K562 (cell line): Measurements from ENCODE around the gene FSTL4. TPM values are rescaled to one million over a fixed set of nuclear protein-coding genes. Genes with fewer than 3 reads are reported as not detected.

Source experiments
- BMI1 ChIP-seq: fragments of 150-350 bp; IDR thresholded peaks from 2 replicates; pipeline ENCODE4 v1.6.1; 2014; ENCODE audit warnings: low read length
- CLOCK ChIP-seq: fragments of 250-450 bp; sonication (Bioruptor Pico); IDR thresholded peaks from 2 replicates; pipeline ENCODE4 v1.4.0; 2020; ENCODE audit warnings: mild to moderate bottlenecking, moderate library complexity, borderline replicate concordance
- DEAF1 ChIP-seq: fragments of 450-650 bp; formaldehyde crosslinking; IDR thresholded peaks from 2 replicates; pipeline ENCODE4 v1.4.0; 2020; ENCODE audit warnings: mild to moderate bottlenecking, moderate library complexity
- EHMT2 ChIP-seq: fragments of 450-650 bp; IDR thresholded peaks from 2 replicates; pipeline ENCODE4 v1.6.1; 2018; ENCODE audit warnings: antibody characterized with exemption
- HDAC1 ChIP-seq, 2 experiments: fragments of 450-650 bp; IDR thresholded peaks; 2 replicates each; pipeline ENCODE4 v1.6.1; 2016 to 2017; ENCODE audit warnings: inconsistent platforms in 1 of 2, mild to moderate bottlenecking in 1 of 2, moderate library complexity in 1 of 2
- KAT7 ChIP-seq: sonication (generic); formaldehyde crosslinking; IDR thresholded peaks from 2 replicates; pipeline ENCODE4 v1.8.0; 2022; ENCODE audit warnings: missing genetic modification reagents, mild to moderate bottlenecking, borderline replicate concordance
- MXI1 ChIP-seq: IDR thresholded peaks from 2 replicates; pipeline ENCODE4 v1.6.1; 2011; ENCODE audit warnings: low read depth, mild to moderate bottlenecking, improper control_type of control experiment, low read length
- SETDB1 ChIP-seq: IDR thresholded peaks from one replicate; pipeline ENCODE4 v1.6.1; 2012; ENCODE audit warnings: low read length, control low read depth, inconsistent platforms
- TCFL5 ChIP-seq: fragments of 250-450 bp; sonication (Bioruptor Pico); conservative IDR thresholded peaks from 2 replicates; pipeline ENCODE4 v1.6.1; 2021; ENCODE audit warnings: mild to moderate bottlenecking, moderate library complexity, matching md5 sums
- THRB ChIP-seq: fragments of 450-650 bp; formaldehyde crosslinking; conservative IDR thresholded peaks from 2 replicates; pipeline ENCODE4 v1.4.0; 2022; ENCODE audit warnings: mild to moderate bottlenecking, missing genetic modification characterization
- U2AF1 ChIP-seq: fragments of 200-400 bp; formaldehyde crosslinking; optimal IDR thresholded peaks from 2 replicates; pipeline ENCODE3; 2017; ENCODE audit warnings: mild to moderate bottlenecking, low read depth, low read length, moderate library complexity
- ZC3H8 ChIP-seq: fragments of 450-650 bp; IDR thresholded peaks from 2 replicates; pipeline ENCODE4 v1.6.1; 2017
- ZNF609 ChIP-seq: sonication (generic); formaldehyde crosslinking; IDR thresholded peaks from 2 replicates; pipeline ENCODE4 v1.8.1; 2023; ENCODE audit warnings: missing genetic modification reagents, mild to moderate bottlenecking, borderline replicate concordance
- ZNF639 ChIP-seq, 2 experiments: fragments of 200-800 bp in 1 of 2; sonication (Bioruptor generic) in 1 of 2; sonication (generic) in 1 of 2; formaldehyde crosslinking in 1 of 2; IDR thresholded peaks in 1 of 2; conservative IDR thresholded peaks in 1 of 2; 2 replicates each; pipeline versions ENCODE4 v1.5.0 to v1.6.1; 2016 to 2020; ENCODE audit warnings: missing compliant biosample characterization in 1 of 2, missing genetic modification characterization in 1 of 2, missing genetic modification reagents in 1 of 2
- polyA plus RNA-seq, 8 experiments: library from polyadenylated mRNA; depleted of rRNA in 4 of 8; stranded (reverse) in 5 of 8; unstranded in 3 of 8; fragments of >200 nt; fragmentation: Nextera tagmentation in 2 of 8; fragmentation: Illumina TruSeq in 1 of 8; extraction: Ambion mirVana in 2 of 8; extraction: Trizol in 1 of 8; gene quantifications; 2 replicates each; pipeline versions ENCODE4 v1.2.1 to v1.2.3, GENCODE V29; 2011 to 2014; ENCODE audit warnings: inconsistent platforms in 1 of 8, missing spikeins in 1 of 8
- total RNA-seq, 7 experiments: library from RNA; depleted of rRNA in 6 of 7; stranded (reverse); fragments of >200 nt in 6 of 7; fragmentation: Illumina TruSeq in 2 of 7; extraction: Trizol in 2 of 7; gene quantifications; 2 replicates each; pipeline versions ENCODE4 v1.2.1 to v1.2.3, GENCODE V29; 2011 to 2021; ENCODE audit warnings: low replicate concordance in 1 of 7

Gene FSTL4
- total and polyA plus RNA-seq, 9 of the 15 experiments (the other 6 are each of a cell fraction or from before 2014, with no cell fraction given): 0.08 to 0.18 (median 0.10) TPM; not detected in 5

GRCh38 chr5:133245191-133246052, 366.9 kb downstream of the FSTL4 start (continued):
- TF ChIP-seq ZC3H8: no peak
- no peak for TF ChIP-seq ZNF639 (CRISPR knock-in tag; conservative IDR thresholded peaks at IDR 0.05 in 1 of 2, IDR thresholded peaks at IDR 0.05 in 1 of 2)
- no peak for TF ChIP-seq BMI1
- no peak for TF ChIP-seq SETDB1
- TF ChIP-seq CLOCK (CRISPR knock-in tag): no peak
- no peak for TF ChIP-seq THRB
- TF ChIP-seq HDAC1 (IDR thresholded peaks at IDR 0.05): no peak
- TF ChIP-seq ZNF609 (CRISPR knock-in tag): no peak
- no peak for TF ChIP-seq DEAF1
- peak; percentile 72; the same call in 1 of the 2 replicates for TF ChIP-seq EHMT2
- no peak for TF ChIP-seq MXI1
- no peak for TF ChIP-seq KAT7
- TF ChIP-seq U2AF1: no peak
- no peak for TF ChIP-seq TCFL5 (CRISPR knock-in tag)
